GM19452 (cell line): ENCODE data around the gene GALNT17.

Experiments
- ATAC-seq: cut with Tn5 transposase; IDR thresholded peaks from one replicate; pipeline ENCODE4 v1.9.1; 2021; ENCODE audit not compliant: unreplicated experiment

Gene GALNT17

DNA sequence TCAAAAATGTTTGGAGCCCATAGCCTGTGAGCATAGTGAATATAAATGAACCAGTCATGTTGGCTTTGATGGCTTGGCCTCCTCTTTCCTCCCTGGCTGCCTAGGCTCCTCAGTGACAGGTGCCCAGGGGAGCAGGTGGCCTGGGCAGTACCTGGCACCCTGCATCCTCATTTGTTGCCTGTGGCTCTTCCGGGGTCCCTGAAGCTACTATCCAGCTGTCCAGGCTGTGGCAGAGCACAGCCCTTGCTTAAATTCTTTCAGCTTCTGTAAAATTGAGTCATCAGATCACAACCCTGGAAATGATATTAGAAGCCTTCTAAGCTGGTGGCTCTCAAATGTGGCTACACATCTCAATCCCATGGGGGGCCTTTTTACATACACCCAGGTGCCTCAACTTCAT, 525.4 kb downstream of the GALNT17 start:
- ATAC-seq = no peak

DNA sequence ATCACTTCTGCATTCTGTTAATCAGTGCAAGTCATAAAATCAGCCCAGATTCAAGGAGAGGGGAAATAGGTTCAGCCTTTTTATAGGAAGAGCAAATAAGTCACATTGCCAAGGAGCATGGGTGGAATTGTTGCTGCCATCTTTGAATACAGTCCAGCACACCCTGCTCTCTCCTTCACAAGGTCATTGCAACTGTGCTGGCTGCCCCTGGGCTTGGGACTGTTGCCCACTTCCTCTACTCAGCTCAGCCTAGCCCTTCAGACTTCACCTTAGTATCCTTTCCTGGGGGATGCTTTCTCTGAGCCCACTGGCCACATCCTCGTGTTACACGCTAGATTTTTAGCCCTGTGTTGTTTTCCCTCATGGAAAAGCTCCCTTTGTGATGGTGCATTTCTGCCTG, 527.7 kb downstream of the GALNT17 start:
- ATAC-seq = no peak

DNA sequence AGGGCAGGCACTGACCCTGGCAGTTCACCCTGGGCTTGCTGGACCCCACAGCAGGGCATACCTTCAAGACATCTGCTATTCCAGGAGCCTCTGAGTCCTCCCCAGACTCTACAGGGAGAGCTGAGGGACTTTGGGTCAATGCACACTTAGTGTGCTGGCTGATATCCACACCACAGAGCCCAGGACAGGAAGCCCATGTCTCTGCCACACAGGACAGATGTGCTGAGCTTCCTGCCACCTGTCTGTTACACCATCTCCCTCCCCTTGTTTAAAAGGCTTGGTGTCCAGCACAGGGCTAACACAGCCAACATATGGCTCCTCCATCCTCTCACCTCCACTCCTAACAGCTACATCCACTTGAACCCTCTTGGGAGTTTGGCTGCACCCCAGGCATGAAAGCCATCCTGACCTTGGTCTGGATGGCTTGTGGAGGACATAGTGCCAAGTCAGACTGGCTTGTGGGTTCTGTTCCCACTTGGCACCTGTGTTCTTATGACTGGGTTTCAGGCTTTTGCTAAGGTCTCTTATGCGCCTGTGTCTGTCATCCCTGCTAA, 529.8 kb downstream of the GALNT17 start:
- no peak for ATAC-seq

DNA sequence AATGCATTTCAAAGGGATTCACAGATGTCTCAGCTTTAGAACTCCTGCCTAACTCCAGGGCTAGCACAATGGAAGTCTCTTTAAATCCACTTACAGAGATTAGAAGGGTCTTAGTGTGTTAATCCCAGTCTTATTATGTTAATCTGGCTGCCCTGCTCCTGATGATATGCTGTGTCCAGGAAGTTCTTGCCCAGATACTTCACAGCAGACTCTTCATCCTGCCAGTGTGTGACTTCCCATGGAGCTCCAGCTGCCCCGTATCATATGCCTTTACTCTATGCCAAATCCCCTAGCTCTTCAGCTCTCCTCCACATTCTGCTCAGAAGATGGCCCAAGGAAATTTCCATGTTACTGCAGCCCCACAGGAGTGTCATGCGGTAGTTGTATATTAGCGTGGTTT, 533.8 kb downstream of the GALNT17 start:
- ATAC-seq = no peak

DNA sequence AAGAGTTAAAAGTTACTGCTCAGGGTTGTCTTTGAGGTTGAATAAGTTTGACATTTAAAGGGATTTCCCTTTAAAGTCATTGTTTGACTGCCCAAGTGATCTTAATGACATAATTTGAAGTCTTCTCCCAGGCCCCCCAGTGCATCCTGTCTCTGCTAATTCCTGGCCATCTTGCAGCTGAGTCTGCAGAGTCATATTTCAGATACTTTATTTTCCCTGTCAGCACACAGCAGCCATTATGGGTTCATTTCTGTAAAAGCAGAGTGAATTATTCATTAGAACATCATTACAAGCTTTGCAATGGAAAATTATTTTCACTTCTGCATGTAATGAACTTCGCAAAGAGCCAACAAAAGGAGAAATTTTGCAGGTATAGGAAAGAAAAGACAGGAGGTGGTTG, 536.6 kb downstream of the GALNT17 start:
- ATAC-seq = no peak

DNA sequence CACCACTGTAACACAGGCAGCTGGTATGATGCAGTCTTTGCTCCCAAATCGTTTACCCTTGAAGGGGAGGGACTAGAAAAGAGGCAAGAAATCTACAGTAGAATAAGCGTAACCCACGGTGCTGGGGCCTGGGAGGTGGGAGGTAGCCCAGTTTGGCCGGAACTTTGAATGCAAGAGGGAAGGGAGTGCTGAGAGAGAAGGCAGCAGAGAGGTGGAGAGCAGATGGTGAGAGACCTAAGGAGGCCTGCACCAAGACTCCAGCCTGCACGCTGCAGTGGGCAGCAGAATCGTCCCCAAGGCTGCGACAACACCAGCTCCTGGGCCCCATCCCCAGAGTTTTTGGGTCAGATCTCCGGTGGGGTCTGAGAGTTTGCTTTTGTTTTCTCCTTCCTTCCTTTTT, 547.5 kb downstream of the GALNT17 start:
- ATAC-seq = no peak

DNA sequence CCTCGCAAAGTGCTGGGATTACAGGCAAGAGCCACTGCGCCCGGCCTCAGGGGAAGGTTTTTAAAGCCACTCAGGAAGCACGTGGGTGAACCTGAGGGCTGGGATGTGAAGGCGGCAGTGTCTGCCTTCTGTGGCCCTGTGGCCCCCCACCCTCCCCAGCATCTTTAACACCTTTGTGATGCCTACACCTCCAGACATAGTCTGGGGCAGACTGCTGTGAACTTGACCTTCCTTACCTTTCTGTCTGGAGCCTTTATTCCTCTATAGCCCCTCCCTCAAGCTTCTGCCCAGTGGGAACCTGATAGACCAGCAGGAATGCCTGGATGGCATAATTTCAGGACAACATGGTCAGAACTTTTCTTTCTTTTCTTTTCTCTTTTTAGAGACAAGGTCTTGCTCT, 550.2 kb downstream of the GALNT17 start:
- no peak for ATAC-seq

DNA sequence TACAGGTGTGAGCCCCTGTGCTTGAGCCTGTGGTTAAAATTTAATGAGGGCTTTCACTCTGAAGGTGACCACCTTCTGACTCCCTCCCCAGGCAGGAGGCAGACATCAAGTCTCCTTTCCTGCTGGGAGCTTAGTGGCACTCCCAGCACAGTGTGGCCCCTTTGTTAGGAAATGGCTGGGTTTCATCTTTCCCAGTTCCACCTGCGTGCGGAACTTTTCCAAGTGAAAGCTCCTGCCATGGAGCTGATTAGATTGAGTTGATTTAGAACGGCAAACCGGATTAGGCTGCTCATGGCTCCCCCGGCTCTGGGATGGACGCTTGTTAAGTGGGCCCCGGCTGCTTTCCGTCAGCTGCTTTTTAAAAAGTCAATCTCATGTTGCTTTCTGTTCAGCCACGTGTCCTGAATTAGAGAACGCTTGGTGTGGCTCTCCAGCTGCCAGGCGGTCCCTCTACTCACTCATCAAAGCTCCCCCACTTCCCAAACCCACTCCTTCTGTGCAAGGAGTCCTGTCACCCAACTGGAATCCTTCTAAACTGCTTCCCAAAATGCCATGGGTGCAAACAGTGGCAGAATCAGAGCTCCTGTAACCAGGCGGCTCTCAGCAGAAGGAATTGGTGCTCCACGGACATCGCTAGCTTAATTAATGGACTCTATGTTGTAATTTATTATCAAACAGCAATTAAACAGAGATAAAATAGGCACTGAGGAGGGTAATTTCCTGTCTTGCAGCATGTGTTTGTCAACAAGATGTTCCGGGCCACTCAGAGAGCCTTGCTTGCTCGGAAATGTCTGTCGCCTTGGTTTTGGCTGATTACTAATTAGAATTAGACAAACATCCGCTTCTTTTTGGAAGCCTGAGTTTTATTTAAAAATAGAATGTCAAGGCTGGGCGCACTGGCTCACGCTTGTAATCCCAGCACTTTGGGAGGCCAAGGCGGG, 551.2 kb downstream of the GALNT17 start:
- ATAC-seq = no peak

DNA sequence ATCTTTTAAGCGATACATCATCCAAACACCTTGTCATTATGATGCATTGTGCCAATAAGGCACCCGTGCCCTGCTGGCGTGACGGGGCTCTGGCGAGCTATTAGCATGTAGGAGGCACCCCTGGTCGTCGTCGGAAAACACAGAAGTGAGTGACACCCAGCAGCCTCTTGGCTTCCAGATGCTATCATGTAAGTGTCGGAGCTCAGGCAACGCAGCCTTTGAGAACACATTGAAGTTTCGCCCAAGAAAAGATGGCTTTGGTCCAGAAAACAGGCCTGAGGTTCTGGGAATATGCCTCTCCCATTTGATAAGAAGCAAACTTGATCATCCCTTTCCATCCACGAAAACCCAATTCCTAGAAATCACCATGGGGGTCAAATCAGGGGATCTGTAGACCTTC, 555.3 kb downstream of the GALNT17 start:
- no peak for ATAC-seq

DNA sequence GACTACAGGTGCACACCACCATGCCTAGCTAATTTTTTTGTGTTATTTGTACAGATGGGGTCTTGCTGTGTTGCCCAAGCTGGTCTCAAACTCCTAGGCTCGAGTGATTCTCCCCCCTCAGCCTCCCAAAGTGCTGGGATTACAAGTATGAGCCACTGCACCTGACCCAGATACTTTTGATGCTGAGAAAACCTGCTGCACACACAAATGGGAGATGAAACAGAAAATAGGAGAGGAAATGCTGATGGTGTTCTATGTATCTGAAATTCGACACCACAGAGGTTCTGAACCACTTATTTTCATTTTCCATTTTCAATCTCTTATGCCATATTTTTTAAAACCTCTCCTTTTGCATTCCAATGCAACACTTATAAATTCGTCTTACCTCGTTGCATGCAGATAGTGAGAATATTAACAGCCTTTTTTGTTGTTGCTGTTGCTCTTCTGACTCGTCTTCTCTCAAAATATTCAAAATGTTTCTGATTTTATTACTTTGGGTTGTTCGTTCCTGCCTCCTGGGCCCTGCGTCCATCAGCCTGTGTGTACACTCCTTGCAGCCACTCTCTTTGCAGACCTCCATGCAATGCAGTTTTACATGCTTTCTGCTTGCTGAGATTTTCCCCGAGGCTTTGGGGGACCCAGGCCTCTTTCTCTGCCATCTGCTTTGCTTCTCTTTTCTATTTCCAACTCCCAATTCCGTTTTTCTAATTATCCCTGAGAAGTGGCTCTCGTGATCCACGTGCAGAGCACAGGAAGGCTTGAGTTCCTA, 556.1 kb downstream of the GALNT17 start:
- no peak for ATAC-seq

DNA sequence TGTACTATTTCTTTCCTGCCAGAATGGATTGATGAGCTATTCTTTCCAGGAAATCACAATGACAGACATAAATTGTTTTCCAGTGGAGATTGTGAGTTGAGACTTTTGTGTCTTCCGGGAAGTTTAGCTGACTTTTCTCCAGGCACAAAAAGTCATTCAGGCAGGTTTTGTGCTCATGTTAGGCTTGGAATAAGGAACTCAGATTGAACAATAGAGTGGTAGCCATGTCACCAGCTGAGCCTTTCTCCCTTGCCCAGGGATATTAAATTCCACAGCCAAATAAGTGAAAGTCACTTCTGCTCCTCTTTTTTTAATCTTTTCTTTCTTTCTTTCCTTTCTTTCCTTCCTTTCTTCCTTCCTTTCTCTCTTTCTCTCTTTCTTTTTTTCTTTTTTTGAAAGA, 559.6 kb downstream of the GALNT17 start:
- ATAC-seq = no peak

DNA sequence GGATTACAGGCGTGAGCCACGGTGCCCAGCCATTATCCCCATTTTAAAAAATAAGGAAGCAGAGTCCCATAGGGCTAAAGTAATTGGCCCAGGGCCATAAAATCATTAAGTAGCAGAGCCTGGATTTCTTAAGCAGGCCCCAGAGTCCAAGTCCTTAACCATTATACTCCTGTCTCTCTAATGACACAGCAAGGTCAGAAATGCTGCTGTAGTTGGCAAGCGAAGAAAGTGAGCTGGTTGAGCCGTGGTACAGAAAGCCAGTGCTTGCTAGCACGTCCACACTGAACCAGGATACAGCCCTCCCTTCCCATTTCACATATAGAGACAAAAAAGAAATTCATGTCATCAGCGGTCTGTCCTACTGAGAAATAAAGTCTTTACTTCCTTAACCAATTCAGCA, 562.7 kb downstream of the GALNT17 start:
- ATAC-seq = no peak

DNA sequence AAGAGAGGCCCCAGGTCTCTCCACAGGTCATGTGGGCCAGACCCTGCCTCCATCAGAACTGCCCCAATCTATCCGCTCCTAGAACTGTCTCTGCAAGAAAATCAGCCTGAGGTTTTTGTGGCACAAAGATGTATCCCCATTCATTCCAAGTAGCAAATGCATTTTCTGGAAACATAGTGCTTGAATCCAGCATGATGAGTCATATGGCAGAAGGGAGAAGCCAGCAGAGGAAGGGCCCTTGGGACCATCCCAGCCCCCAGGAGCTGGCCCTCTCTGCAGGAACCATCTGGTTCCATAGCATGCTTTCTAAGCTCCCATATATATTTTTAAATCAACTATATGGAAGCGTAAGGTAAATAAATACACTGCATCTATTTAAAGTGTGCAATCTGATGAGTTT, 563.2 kb downstream of the GALNT17 start:
- ATAC-seq = no peak

DNA sequence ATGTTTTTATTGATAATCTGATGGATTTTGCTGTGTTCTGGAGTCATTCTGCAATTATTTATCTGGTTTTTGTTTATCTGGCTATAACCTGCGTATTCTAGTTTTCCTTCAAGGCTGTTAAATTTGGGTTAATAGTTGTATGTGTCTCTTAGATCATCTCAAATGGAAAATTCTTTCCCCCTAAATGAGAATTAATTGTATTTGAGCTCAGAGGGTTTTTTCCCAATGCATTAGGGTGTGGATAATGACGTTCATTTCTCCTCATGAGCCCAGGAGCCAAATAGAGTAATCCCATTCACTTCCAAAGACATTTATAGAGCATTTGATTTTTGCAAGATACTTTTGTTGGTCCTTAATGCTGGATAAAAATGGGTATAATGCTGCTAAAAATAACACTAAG, 564.6 kb downstream of the GALNT17 start:
- ATAC-seq = no peak

DNA sequence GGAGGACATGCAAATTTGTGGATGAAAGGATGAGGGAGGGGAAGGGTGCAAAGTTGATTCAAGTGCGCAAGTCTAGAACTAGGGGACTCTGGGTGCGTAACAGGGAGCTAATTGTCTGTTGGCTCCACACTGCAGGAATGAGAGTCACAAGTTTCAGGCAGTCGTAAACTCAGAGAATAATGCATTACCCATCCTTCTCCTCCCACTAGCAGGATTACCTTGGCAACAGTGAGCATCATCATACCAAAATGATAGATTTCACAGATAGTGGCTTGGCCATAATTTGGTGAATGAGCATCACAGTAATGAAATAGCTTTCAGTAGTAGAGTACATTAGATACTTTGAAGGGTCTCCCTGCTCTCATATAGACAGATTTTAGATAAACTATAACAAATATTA, 565.5 kb downstream of the GALNT17 start:
- no peak for ATAC-seq

DNA sequence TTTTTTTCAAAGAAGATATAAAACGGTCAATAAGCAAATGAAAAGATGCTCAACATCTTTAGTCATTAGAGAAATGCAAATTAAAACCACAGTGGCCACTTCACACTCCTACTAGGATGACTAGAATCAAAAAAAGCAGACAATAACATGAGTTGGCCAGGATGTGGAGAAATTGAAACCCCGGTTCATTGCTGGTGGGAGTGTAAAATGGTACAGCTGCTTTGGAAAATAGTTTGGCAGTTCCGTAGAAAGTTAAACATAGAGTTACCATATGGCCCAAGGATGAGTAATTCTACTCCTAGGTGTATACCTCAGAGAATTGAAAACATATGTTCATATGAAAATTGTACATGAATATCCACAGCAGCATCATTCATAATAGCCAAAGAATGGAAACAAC, 573.3 kb downstream of the GALNT17 start:
- ATAC-seq = no peak

DNA sequence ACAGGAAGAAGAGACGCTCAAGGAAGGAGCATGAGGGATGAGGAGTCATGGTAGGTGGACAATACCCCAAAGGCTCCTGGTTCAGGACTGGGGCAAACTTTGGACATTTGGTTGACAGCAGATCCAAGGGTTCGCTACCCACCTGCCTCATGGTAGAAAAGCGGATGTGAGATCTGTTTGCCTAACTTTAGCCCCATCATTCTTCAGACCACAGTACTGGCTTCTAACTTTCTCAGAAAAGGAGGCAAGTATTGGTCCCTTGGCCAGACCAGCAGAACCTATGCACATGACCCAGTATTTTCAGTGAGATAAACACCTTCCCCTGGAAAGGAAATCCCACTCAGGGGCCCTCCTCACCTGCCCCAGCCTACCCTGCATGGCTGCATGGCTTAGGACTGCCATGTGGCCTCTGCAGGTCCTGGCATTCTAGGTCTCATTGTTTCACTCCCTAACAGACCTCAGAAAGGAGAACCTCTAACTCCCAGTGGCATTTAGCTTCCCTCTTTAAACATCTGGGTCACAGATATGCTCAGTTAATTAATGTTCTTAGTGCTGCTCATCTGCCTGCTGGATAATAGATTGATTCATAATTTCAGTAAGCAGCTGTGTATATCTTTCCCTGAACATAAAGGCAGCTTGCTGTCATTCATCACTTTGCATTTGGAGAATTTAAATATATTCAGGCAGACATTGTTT, 574.1 kb downstream of the GALNT17 start:
- no peak for ATAC-seq

DNA sequence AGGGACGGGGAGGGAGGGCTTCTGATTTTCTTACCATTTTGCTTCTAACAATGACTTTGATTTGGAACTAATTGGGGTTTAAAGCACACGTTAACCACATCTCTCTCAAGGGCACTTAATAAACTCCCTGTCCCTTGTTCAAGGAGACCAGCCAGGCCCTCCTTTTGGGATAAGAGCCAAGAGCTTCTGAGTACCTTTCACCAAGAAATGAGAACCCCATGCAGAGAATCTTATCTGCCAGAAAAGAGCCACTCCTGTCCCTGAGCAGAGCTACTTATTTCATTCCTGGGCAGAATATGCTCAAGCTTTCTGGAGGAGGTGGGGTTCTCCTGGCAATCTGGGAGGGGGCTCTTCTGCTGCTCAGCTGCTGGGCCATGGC, 574.6 kb downstream of the GALNT17 start:
- no peak for ATAC-seq

DNA sequence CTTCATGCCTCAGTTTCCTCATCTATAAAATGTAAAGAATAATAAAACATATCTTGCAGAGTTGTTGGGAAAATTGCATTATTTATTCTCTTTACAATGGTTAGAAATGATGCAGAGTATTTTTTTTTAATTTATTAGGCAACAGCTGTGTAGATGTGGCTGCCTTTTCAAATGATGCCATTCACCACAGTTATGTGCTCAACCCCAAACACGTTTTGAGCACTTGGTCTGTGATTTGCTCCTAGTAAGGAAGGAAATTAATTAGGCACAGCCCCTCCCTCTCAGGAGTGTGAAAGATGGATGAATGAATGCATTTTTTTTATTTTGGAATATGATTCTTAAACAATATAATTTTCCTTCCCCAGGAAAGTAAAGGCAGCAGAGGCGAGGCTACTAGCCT, 575.1 kb downstream of the GALNT17 start:
- no peak for ATAC-seq

DNA sequence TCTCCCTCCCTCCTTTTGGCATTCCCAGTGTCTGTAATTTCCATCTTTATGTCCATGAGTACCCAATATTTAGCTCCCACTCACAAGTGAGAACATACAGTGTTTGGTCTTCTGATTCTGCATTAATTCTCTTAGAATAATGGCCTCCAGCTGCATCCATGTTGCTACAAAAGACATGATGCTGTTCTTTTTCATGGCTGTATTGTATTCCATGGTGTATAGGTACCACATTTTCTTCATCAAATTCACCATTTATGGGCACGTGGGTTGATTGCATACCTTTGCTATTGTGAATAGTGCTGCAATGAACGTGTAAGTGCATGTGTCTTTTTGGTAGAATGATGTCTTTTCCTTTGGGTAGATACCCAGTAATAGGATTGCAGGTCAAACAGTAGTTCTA, 576.8 kb downstream of the GALNT17 start:
- ATAC-seq = no peak

DNA sequence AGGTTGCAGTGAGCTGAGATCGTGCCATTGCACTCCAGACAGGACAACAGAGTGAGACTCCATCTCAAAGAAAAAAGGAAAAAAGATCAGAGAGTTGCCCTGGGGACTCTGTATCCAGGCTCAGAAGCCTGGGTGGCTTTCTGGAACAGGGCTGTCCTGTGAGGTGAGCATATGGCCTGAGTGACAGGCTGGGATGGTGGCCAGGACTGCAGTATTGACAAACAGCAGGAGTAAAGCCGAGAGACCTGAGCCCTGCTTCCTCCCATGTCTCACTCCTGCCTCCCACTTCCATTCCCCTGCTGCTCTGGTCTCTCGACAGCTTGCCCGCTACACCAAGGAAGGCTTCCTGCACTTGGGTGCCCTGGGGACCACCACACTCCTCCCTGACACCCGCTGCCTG, 578.5 kb downstream of the GALNT17 start:
- no peak for ATAC-seq
